Uterus (tissue), 4 donors: ENCODE results near the gene TUSC2. TPM values are rescaled to one million over a fixed set of nuclear protein-coding genes. Genes with fewer than 3 reads are reported as not detected.

Experiments
- DNase-seq, 2 donors: peaks; one replicate each; pipeline ENCODE4 v3.0.0-alpha.2; 2019 to 2020
- H3K27ac ChIP-seq, 2 donors: fragments of 200-600 bp; sonication (generic); 1 replicate in 1 of 2; 2 replicates in 1 of 2; pipeline ENCODE4 v1.5.1; 2016 to 2018
- H3K27me3 ChIP-seq, 2 donors: fragments of 200-600 bp; sonication (generic); one replicate each; pipeline ENCODE4 v1.5.1; 2018 to 2019; ENCODE audit warnings: control low read depth in 1 of 2
- H3K36me3 ChIP-seq, 2 donors: fragments of 200-600 bp; sonication (generic); one replicate each; pipeline ENCODE4 v1.5.1; 2019; ENCODE audit warnings: control low read depth in 1 of 2
- H3K4me1 ChIP-seq, 2 donors: fragments of 200-600 bp; sonication (generic); one replicate each; pipeline ENCODE4 v1.5.1; 2018 to 2019; ENCODE audit warnings: control low read depth in 1 of 2
- H3K4me3 ChIP-seq, 2 donors: fragments of 200-600 bp; sonication (generic); 1 replicate in 1 of 2; 2 replicates in 1 of 2; pipeline ENCODE4 v1.5.1; 2018 to 2019; ENCODE audit warnings: mild to moderate bottlenecking in 1 of 2
- H3K9me3 ChIP-seq, 2 donors: fragments of 200-600 bp; sonication (generic); one replicate each; pipeline ENCODE4 v1.5.1; 2019; ENCODE audit warnings: control low read depth in 1 of 2
- POLR2A ChIP-seq, 2 donors: fragments of 450-650 bp; IDR thresholded peaks; one replicate each; pipeline ENCODE4 v1.6.1; 2016; ENCODE audit warnings: antibody characterized with exemption in 2 of 2, mild to moderate bottlenecking in 1 of 2, moderate library complexity in 1 of 2
- intact Hi-C: fragments of 100-400 bp; cut with DNase I; formaldehyde crosslinking; loops from one replicate; pipeline ENCODE4 v1.15.1; 2023; ENCODE audit warnings: low total_unique reads
- total RNA-seq, 4 donors: library from RNA; depleted of rRNA in 3 of 4; stranded (reverse); fragments of >200 nt in 3 of 4; gene quantifications; one replicate each; pipeline versions ENCODE4 v1.1.0 to v1.2.4, GENCODE V29; 2014 to 2023
- TF ChIP-seq, protein P1 (sequence below), 4 experiments: fragments of 200-600 bp in 2 of 4; fragments of 450-650 bp in 2 of 4; sonication (generic) in 2 of 4; IDR thresholded peaks; one replicate each; pipeline ENCODE4 v1.5.1; 2016 to 2019; ENCODE audit warnings: antibody characterized with exemption in 4 of 4, mild to moderate bottlenecking in 2 of 4, moderate library complexity in 1 of 4
- donor health status: DM: yes; HTN: yes; CAD: no.

Gene TUSC2
- total RNA-seq, 4 donors from 2014 or later: 9.0 to 25.1 (median 21.3) TPM

- H3K4me1 ChIP-seq: no peaks in the 10 kb centered on the region
- no peak overlapping the region for H3K4me3 ChIP-seq
- intact Hi-C loops: loop anchor here (10.0 kb wide), 1 partner anchor 171 kb away; no protein-coding TSS in a partner anchor
- TF ChIP-seq, protein P1, sequence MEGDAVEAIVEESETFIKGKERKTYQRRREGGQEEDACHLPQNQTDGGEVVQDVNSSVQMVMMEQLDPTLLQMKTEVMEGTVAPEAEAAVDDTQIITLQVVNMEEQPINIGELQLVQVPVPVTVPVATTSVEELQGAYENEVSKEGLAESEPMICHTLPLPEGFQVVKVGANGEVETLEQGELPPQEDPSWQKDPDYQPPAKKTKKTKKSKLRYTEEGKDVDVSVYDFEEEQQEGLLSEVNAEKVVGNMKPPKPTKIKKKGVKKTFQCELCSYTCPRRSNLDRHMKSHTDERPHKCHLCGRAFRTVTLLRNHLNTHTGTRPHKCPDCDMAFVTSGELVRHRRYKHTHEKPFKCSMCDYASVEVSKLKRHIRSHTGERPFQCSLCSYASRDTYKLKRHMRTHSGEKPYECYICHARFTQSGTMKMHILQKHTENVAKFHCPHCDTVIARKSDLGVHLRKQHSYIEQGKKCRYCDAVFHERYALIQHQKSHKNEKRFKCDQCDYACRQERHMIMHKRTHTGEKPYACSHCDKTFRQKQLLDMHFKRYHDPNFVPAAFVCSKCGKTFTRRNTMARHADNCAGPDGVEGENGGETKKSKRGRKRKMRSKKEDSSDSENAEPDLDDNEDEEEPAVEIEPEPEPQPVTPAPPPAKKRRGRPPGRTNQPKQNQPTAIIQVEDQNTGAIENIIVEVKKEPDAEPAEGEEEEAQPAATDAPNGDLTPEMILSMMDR (IDR thresholded peaks at IDR 0.05): no peak
- TF ChIP-seq POLR2A (IDR thresholded peaks at IDR 0.05): no peak
- no peak for DNase-seq
- H3K9me3 ChIP-seq: no peaks in the 10 kb centered on the region
- H3K36me3 ChIP-seq: no peaks in the 10 kb centered on the region
- no peak overlapping the region for H3K27ac ChIP-seq
- H3K27me3 ChIP-seq: no peaks in the 10 kb centered on the region
These were observed 45.4 kb upstream of the TUSC2 start for GRCh38 chr3:50373146-50374051.

GRCh38 chr3:50372349-50372748 is 44.3 kb upstream of the TUSC2 start:
- Histone ChIP-seq H3K4me3 (no peak overlapping the region), H3K4me1 (no peaks in the 10 kb centered on the region), H3K27me3 (no peaks in the 10 kb centered on the region), H3K36me3 (no peaks in the 10 kb centered on the region), H3K27ac (no peak overlapping the region), H3K9me3 (no peaks in the 10 kb centered on the region)
- DNase-seq: no peak
- no peak for TF ChIP-seq POLR2A (IDR thresholded peaks at IDR 0.05)
- TF ChIP-seq, protein P1 (IDR thresholded peaks at IDR 0.05): no peak
- intact Hi-C loops: loop anchor here (10.0 kb wide), 1 partner anchor 172 kb away; no protein-coding TSS in a partner anchor

- no peaks in the 10 kb centered on the region for H3K27me3 ChIP-seq
- H3K9me3 ChIP-seq: no peaks in the 10 kb centered on the region
- no peak for TF ChIP-seq POLR2A (IDR thresholded peaks at IDR 0.05)
- TF ChIP-seq, protein P1 (IDR thresholded peaks at IDR 0.05): no peak
- no peak for DNase-seq
- intact Hi-C loops: loop anchor here (10.0 kb wide), 1 partner anchor 174 kb away; no protein-coding TSS in a partner anchor
- no peaks in the 10 kb centered on the region for H3K36me3 ChIP-seq
- no peaks in the 10 kb centered on the region for H3K4me1 ChIP-seq
- H3K27ac ChIP-seq: no peak overlapping the region
- H3K4me3 ChIP-seq: no peak overlapping the region
These were observed 43.2 kb upstream of the TUSC2 start for GRCh38 chr3:50371133-50371685.

DNA sequence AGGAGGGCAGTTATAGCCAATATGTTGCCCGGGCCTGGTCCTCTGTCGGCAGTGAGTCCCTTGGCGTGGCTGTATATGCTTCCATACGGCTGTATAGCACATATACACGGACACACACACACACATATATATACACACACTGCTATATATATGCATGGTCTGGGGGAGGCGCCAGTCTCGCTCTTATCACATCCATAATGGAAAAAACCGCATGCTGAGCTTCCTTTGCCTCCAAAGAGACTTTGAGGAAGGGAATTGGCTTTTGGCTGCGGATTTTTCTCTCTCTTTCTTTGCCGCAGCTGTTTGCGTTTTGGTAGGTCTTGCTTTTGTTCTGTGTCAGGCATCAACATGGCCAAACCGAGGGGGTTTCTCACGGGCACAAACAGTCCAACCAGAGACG is 42.6 kb upstream of the TUSC2 start:
- Histone ChIP-seq H3K4me1 (no peaks in the 10 kb centered on the region), H3K36me3 (no peaks in the 10 kb centered on the region), H3K9me3 (no peaks in the 10 kb centered on the region), H3K4me3 (no peak overlapping the region), H3K27ac (no peak overlapping the region), H3K27me3 (no peaks in the 10 kb centered on the region)
- intact Hi-C loops: loop anchor here (10.0 kb wide), 1 partner anchor 174 kb away; no protein-coding TSS in a partner anchor
- TF ChIP-seq, protein P1 (IDR thresholded peaks at IDR 0.05): no peak
- TF ChIP-seq POLR2A (IDR thresholded peaks at IDR 0.05): no peak
- DNase-seq: no peak
